ENCODE results near the gene F3. TPM values are rescaled to one million over a fixed set of nuclear protein-coding genes. Genes with fewer than 3 reads are reported as not detected.

Gene F3
- total RNA-seq (2022; extraction: Qiagen RNA extraction) = 9.6 to 18.1 TPM (median 11.1 TPM) in 5 replicates

GRCh38 chr1:94541246-94542087, at the start of gene F3:
F3 (minus strand) TSS chr1:94541759; CDS start chr1:94541636, 123 bp downstream.

Other genes with a start within 250 kb of the F3 start
- 22.2 to 26.5 TPM (median 24.8 TPM) in 5 replicates for gene ABCD3, start 123.4 kb downstream of the F3 start, total RNA-seq (2022; extraction: Qiagen RNA extraction)

Data from A549 treated with AZD2906 at 1 μM for 4 hours (cell line).